Liver (tissue), 9 donors: ENCODE measurements around the gene ABCD3. TPM values are rescaled to one million over a fixed set of nuclear protein-coding genes. Genes with fewer than 3 reads are reported as not detected.

Experiments
- DNase-seq: peaks from one replicate; pipeline ENCODE4 v3.0.0-alpha.2; 2017; ENCODE audit warnings: low spot score
- H3K27ac ChIP-seq, 2 donors: one replicate each; pipeline ENCODE4 v1.7.0; 2013; ENCODE audit warnings: inconsistent platforms in 2 of 2, low read length in 2 of 2, control low read depth in 1 of 2, low read depth in 1 of 2, mild to moderate bottlenecking in 1 of 2
- H3K27me3 ChIP-seq, 4 donors: one replicate each; pipeline versions ENCODE4 v1.6.1 to v1.7.0; 2013; ENCODE audit warnings: low read length in 3 of 4, inconsistent platforms in 1 of 4, mild to moderate bottlenecking in 1 of 4, moderate library complexity in 1 of 4; ENCODE audit not compliant: control insufficient read depth in 4 of 4, insufficient read depth in 4 of 4
- H3K36me3 ChIP-seq, 4 donors: one replicate each; pipeline versions ENCODE4 v1.6.1 to v1.7.0; 2013; ENCODE audit warnings: low read length in 3 of 4, mild to moderate bottlenecking in 3 of 4, low read depth in 1 of 4, moderate library complexity in 1 of 4; ENCODE audit not compliant: control insufficient read depth in 4 of 4, insufficient read depth in 3 of 4
- H3K4me1 ChIP-seq, 4 donors: one replicate each; pipeline versions ENCODE4 v1.6.1 to v1.7.0; 2013; ENCODE audit warnings: low read length in 3 of 4, mild to moderate bottlenecking in 3 of 4, moderate library complexity in 1 of 4; ENCODE audit not compliant: control insufficient read depth in 4 of 4, insufficient read depth in 4 of 4
- H3K4me3 ChIP-seq, 3 donors: one replicate each; pipeline versions ENCODE4 v1.6.1 to v1.7.0; 2013; ENCODE audit warnings: low read length in 3 of 3, control low read depth in 1 of 3, low read depth in 1 of 3, mild to moderate bottlenecking in 1 of 3
- H3K9ac ChIP-seq, 2 donors: one replicate each; pipeline ENCODE4 v1.7.0; 2013; ENCODE audit warnings: low read length in 2 of 2, mild to moderate bottlenecking in 2 of 2, moderate library complexity in 2 of 2, control low read depth in 1 of 2, low read depth in 1 of 2
- H3K9me3 ChIP-seq, 4 donors: one replicate each; pipeline versions ENCODE4 v1.6.1 to v1.7.0; 2013; ENCODE audit warnings: low read length in 3 of 4; ENCODE audit not compliant: control insufficient read depth in 4 of 4
- EGR1 ChIP-seq, 2 donors: IDR thresholded peaks; 2 replicates each; pipeline ENCODE4 v1.6.1; 2016 to 2018; ENCODE audit warnings: antibody characterized with exemption in 2 of 2, low read depth in 2 of 2
- FOXA1 ChIP-seq: IDR thresholded peaks from 2 replicates; pipeline ENCODE4 v1.6.1; 2016; ENCODE audit warnings: antibody characterized with exemption
- FOXA2 ChIP-seq: IDR thresholded peaks from 2 replicates; pipeline ENCODE4 v1.6.1; 2016; ENCODE audit warnings: antibody characterized with exemption
- GABPA ChIP-seq, 2 donors: IDR thresholded peaks in 1 of 2; conservative IDR thresholded peaks in 1 of 2; 2 replicates each; pipeline ENCODE4 v1.6.1; 2016; ENCODE audit warnings: antibody characterized with exemption in 2 of 2, mild to moderate bottlenecking in 1 of 2, moderate library complexity in 1 of 2
- HNF4A ChIP-seq, 2 donors: conservative IDR thresholded peaks; 2 replicates each; pipeline ENCODE4 v1.6.1; 2016; ENCODE audit warnings: antibody characterized with exemption in 2 of 2, mild to moderate bottlenecking in 2 of 2
- HNF4G ChIP-seq: IDR thresholded peaks from 2 replicates; pipeline ENCODE4 v1.6.1; 2016; ENCODE audit warnings: antibody characterized with exemption
- JUND ChIP-seq, 2 donors: IDR thresholded peaks; 2 replicates each; pipeline ENCODE4 v1.6.1; 2016; ENCODE audit warnings: antibody characterized with exemption in 2 of 2
- NR2F2 ChIP-seq: IDR thresholded peaks from 2 replicates; pipeline ENCODE4 v1.6.1; 2016; ENCODE audit warnings: antibody characterized with exemption
- RAD21 ChIP-seq, 2 donors: IDR thresholded peaks; 2 replicates each; pipeline ENCODE4 v1.6.1; 2016; ENCODE audit warnings: antibody characterized with exemption in 2 of 2, mild to moderate bottlenecking in 2 of 2
- RXRA ChIP-seq, 2 donors: IDR thresholded peaks; 2 replicates each; pipeline ENCODE4 v1.6.1; 2017 to 2018; ENCODE audit warnings: antibody characterized with exemption in 2 of 2, mild to moderate bottlenecking in 1 of 2
- SP1 ChIP-seq: IDR thresholded peaks from 2 replicates; pipeline ENCODE4 v1.6.1; 2018; ENCODE audit warnings: antibody characterized with exemption, mild to moderate bottlenecking
- TAF1 ChIP-seq: conservative IDR thresholded peaks from 2 replicates; pipeline ENCODE4 v1.6.1; 2016; ENCODE audit warnings: antibody characterized with exemption, mild to moderate bottlenecking
- YY1 ChIP-seq: IDR thresholded peaks from 2 replicates; pipeline ENCODE4 v1.6.1; 2016; ENCODE audit warnings: antibody characterized with exemption, mild to moderate bottlenecking
- WGBS: extraction: QIAGEN DNeasy Blood & Tissue Kit; methylation state at CpG from one replicate; pipeline ENCODE4 v1.1.7; 2013; 5-methylcytosine and 5-hydroxymethylcytosine counted together
- polyA plus RNA-seq, 2 donors: library from polyadenylated mRNA; stranded (reverse) in 1 of 2; unstranded in 1 of 2; fragments of 200-250 nt in 1 of 2; fragments of >200 nt in 1 of 2; fragmentation: Nextera tagmentation in 1 of 2; extraction: Ambion mirVana in 1 of 2; gene quantifications; one replicate each; pipeline versions ENCODE4 v1.2.1 to v1.2.3, GENCODE V29; 2013 to 2015
- total RNA-seq, 2 donors: library from RNA; depleted of rRNA; stranded (reverse); fragments of >200 nt; gene quantifications; one replicate each; pipeline ENCODE4 v1.2.3, GENCODE V29; 2014
- TF ChIP-seq, protein P1 (sequence below): IDR thresholded peaks from 2 replicates; pipeline ENCODE4 v1.6.1; 2016; ENCODE audit warnings: antibody characterized with exemption, mild to moderate bottlenecking
- TF ChIP-seq, protein P2 (sequence below): IDR thresholded peaks from 2 replicates; pipeline ENCODE4 v1.6.1; 2016; ENCODE audit warnings: antibody characterized with exemption
- TF ChIP-seq, protein P3 (sequence below): IDR thresholded peaks from 2 replicates; pipeline ENCODE4 v1.6.1; 2016; ENCODE audit warnings: antibody characterized with exemption
- TF ChIP-seq, protein P4 (sequence below): IDR thresholded peaks from 2 replicates; pipeline ENCODE4 v1.6.1; 2016; ENCODE audit warnings: antibody characterized with exemption
- TF ChIP-seq, protein P5 (sequence below): fragments of 150-350 bp; IDR thresholded peaks from 2 replicates; pipeline ENCODE4 v1.5.1; 2017; ENCODE audit warnings: improper control_type of control experiment, low read depth, low read length; ENCODE audit not compliant: missing input control
- donor health status: healthy.
- donor health status: healthy.
- donor health status: healthy.
- donor health status: healthy.
- donor health status: healthy.

ABCD3 gene
- total and polyA plus RNA-seq, 4 donors: 49.2 to 133 (median 62.5) TPM

DNA sequence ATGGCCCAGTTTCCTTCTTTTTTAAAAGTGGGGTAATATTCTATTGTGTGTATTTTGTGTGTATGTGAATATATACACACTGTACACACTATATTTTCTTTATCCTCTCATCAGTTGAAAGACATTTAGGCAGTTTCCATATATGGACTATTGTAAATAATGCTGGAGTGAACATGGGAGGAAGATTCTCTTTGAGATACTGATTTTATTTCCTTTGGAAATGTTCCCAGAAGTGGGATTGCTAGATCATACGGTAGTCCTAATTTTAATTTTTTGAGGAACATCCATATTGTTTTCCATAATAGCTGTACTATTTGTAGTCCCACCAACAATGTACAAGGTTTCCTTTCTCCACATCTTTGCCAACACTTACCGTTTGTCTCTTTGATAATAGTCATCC lies 72.4 kb downstream of the ABCD3 start:
- DNase-seq: no peak

DNA sequence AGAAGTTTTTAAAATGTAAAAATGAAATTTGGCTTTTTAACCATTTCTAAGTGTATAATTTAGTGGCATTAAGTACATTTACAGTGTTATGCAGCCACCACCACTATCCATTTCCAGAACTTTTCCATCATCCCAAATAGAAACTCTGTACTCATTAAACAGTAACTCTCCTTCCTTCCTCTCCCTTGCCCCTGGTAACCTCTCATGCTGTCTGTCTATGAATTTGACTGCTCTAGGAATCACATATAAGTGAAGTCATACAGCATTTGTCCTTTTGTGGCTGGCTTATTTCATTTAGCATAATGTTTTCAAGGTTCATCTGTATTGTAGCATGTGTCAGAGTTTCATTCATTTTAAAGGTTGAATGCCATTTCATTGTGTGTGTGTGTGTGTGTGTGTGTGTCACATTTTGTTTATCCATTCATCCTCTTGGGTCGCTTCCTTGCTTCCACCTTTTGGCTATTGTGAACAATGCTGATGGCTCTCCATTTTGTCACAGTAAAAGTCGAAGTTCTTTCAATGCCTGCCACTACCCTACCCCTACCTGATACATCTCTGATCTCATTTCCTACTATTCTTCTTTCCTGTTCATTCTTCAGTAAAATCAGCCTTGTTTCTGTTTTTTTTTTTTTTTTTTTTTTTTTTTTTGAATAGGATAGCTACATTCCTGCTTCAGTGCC lies 78.0 kb downstream of the ABCD3 start:
- no peak for DNase-seq
- 93% methylated on average over 2 of the region's 2 CpGs for WGBS
- H3K4me1 ChIP-seq: no peaks in the 10 kb centered on the region
- TF ChIP-seq, protein P1, sequence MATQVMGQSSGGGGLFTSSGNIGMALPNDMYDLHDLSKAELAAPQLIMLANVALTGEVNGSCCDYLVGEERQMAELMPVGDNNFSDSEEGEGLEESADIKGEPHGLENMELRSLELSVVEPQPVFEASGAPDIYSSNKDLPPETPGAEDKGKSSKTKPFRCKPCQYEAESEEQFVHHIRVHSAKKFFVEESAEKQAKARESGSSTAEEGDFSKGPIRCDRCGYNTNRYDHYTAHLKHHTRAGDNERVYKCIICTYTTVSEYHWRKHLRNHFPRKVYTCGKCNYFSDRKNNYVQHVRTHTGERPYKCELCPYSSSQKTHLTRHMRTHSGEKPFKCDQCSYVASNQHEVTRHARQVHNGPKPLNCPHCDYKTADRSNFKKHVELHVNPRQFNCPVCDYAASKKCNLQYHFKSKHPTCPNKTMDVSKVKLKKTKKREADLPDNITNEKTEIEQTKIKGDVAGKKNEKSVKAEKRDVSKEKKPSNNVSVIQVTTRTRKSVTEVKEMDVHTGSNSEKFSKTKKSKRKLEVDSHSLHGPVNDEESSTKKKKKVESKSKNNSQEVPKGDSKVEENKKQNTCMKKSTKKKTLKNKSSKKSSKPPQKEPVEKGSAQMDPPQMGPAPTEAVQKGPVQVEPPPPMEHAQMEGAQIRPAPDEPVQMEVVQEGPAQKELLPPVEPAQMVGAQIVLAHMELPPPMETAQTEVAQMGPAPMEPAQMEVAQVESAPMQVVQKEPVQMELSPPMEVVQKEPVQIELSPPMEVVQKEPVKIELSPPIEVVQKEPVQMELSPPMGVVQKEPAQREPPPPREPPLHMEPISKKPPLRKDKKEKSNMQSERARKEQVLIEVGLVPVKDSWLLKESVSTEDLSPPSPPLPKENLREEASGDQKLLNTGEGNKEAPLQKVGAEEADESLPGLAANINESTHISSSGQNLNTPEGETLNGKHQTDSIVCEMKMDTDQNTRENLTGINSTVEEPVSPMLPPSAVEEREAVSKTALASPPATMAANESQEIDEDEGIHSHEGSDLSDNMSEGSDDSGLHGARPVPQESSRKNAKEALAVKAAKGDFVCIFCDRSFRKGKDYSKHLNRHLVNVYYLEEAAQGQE: no peak
- TF ChIP-seq RXRA (IDR thresholded peaks at IDR 0.05): no peak
- TF ChIP-seq, protein P2, sequence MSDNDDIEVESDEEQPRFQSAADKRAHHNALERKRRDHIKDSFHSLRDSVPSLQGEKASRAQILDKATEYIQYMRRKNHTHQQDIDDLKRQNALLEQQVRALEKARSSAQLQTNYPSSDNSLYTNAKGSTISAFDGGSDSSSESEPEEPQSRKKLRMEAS: no peak
- TF ChIP-seq JUND (IDR thresholded peaks at IDR 0.05): no peak
- TF ChIP-seq FOXA1: no peak
- TF ChIP-seq, protein P3, sequence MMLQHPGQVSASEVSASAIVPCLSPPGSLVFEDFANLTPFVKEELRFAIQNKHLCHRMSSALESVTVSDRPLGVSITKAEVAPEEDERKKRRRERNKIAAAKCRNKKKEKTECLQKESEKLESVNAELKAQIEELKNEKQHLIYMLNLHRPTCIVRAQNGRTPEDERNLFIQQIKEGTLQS: no peak
- TF ChIP-seq, protein P4, sequence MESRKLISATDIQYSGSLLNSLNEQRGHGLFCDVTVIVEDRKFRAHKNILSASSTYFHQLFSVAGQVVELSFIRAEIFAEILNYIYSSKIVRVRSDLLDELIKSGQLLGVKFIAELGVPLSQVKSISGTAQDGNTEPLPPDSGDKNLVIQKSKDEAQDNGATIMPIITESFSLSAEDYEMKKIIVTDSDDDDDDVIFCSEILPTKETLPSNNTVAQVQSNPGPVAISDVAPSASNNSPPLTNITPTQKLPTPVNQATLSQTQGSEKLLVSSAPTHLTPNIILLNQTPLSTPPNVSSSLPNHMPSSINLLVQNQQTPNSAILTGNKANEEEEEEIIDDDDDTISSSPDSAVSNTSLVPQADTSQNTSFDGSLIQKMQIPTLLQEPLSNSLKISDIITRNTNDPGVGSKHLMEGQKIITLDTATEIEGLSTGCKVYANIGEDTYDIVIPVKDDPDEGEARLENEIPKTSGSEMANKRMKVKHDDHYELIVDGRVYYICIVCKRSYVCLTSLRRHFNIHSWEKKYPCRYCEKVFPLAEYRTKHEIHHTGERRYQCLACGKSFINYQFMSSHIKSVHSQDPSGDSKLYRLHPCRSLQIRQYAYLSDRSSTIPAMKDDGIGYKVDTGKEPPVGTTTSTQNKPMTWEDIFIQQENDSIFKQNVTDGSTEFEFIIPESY: no peak
- no peak for TF ChIP-seq TAF1
- TF ChIP-seq HNF4G: no peak
- no peak for TF ChIP-seq EGR1 (IDR thresholded peaks at IDR 0.05; ENCODE audit: low read depth in 2 of 2)
- no peak for TF ChIP-seq FOXA2
- no peak for TF ChIP-seq HNF4A (conservative IDR thresholded peaks at IDR 0.05)
- no peak for TF ChIP-seq RAD21 (IDR thresholded peaks at IDR 0.05)
- no peak for TF ChIP-seq NR2F2
- no peak for TF ChIP-seq GABPA (IDR thresholded peaks at IDR 0.05 in 1 of 2, conservative IDR thresholded peaks at IDR 0.05 in 1 of 2)
- no peak for TF ChIP-seq SP1
- TF ChIP-seq, protein P5, sequence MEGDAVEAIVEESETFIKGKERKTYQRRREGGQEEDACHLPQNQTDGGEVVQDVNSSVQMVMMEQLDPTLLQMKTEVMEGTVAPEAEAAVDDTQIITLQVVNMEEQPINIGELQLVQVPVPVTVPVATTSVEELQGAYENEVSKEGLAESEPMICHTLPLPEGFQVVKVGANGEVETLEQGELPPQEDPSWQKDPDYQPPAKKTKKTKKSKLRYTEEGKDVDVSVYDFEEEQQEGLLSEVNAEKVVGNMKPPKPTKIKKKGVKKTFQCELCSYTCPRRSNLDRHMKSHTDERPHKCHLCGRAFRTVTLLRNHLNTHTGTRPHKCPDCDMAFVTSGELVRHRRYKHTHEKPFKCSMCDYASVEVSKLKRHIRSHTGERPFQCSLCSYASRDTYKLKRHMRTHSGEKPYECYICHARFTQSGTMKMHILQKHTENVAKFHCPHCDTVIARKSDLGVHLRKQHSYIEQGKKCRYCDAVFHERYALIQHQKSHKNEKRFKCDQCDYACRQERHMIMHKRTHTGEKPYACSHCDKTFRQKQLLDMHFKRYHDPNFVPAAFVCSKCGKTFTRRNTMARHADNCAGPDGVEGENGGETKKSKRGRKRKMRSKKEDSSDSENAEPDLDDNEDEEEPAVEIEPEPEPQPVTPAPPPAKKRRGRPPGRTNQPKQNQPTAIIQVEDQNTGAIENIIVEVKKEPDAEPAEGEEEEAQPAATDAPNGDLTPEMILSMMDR: no peak
- no peak for TF ChIP-seq YY1
- no peaks in the 10 kb centered on the region for H3K27me3 ChIP-seq
- no peaks in the 10 kb centered on the region for H3K9me3 ChIP-seq
- H3K36me3 ChIP-seq: peaks cover 2 to 32% (median 29%) of the 10 kb centered on the region in 4 donors
- no peak overlapping the region for H3K9ac ChIP-seq
- H3K27ac ChIP-seq: no peak overlapping the region
- H3K4me3 ChIP-seq: no peak overlapping the region

More for the DNA sequence above, 72.4 kb downstream of the ABCD3 start:
- no peak overlapping the region for H3K9ac ChIP-seq
- 76% methylated on average over 2 of the region's 2 CpGs for WGBS
- no peaks in the 10 kb centered on the region for H3K4me1 ChIP-seq
- TF ChIP-seq TAF1: no peak
- no peak for TF ChIP-seq RXRA (IDR thresholded peaks at IDR 0.05)
- no peak for TF ChIP-seq GABPA (IDR thresholded peaks at IDR 0.05 in 1 of 2, conservative IDR thresholded peaks at IDR 0.05 in 1 of 2)
- no peak for TF ChIP-seq FOXA2
- no peak for TF ChIP-seq SP1
- no peak for TF ChIP-seq YY1
- TF ChIP-seq NR2F2: no peak
- TF ChIP-seq JUND (IDR thresholded peaks at IDR 0.05): no peak
- TF ChIP-seq, protein P5: no peak
- no peaks in the 10 kb centered on the region for H3K27me3 ChIP-seq
- H3K4me3 ChIP-seq: no peak overlapping the region
- H3K9me3 ChIP-seq: no peaks in the 10 kb centered on the region
- H3K27ac ChIP-seq: no peak overlapping the region
- peaks cover 0 to 54% (median 32%) of the 10 kb centered on the region in 4 donors for H3K36me3 ChIP-seq
